NT2/D1 (cell line): ENCODE results near the gene ZNF576.

Experiments used
- SUZ12 ChIP-seq: IDR thresholded peaks from 2 replicates; pipeline ENCODE4 v1.6.1; 2011; ENCODE audit not compliant: insufficient read length, insufficient read depth; ENCODE audit errors: extremely low read depth
- YY1 ChIP-seq: IDR thresholded peaks from 2 replicates; pipeline ENCODE4 v1.6.1; 2011; ENCODE audit not compliant: insufficient read length, insufficient read depth
- ZNF274 ChIP-seq: IDR thresholded peaks from 2 replicates; pipeline ENCODE4 v1.6.1; 2011; ENCODE audit warnings: mild to moderate bottlenecking, low read depth, low read length

GRCh38 chr19:43575955-43576878 lies 20.2 kb upstream of the ZNF576 start:
- TF ChIP-seq YY1 (no peak), ZNF274 (no peak), SUZ12 (no peak)
